DOHH2 (cell line): ENCODE results near the gene RAB7A.

Experiments used
- H3F3A ChIP-seq: fragments of 200-600 bp; sonication (generic), shearing (Covaris generic); 2 replicates; pipeline ENCODE4 v1.6.0; 2016; ENCODE audit warnings: antibody characterized with exemption, mild to moderate bottlenecking; ENCODE audit not compliant: control insufficient read depth, insufficient read depth
- H3K27ac ChIP-seq: fragments of 200-600 bp; sonication (generic); 2 replicates; pipeline ENCODE4 v1.5.1; 2014; ENCODE audit warnings: low read depth, mild to moderate bottlenecking, low read length, moderate library complexity
- H3K27me3 ChIP-seq: fragments of 200-600 bp; sonication (generic); 2 replicates; pipeline ENCODE4 v1.6.1; 2014; ENCODE audit warnings: mild to moderate bottlenecking, low read length, mixed read lengths; ENCODE audit not compliant: control insufficient read depth
- H3K36me3 ChIP-seq: fragments of 200-600 bp; sonication (generic); 2 replicates; pipeline ENCODE4 v1.6.1; 2014; ENCODE audit warnings: mild to moderate bottlenecking, low read length, moderate library complexity, mixed read lengths; ENCODE audit not compliant: control insufficient read depth
- H3K4me1 ChIP-seq: fragments of 200-600 bp; sonication (generic); 2 replicates; pipeline ENCODE4 v1.6.1; 2014; ENCODE audit warnings: mild to moderate bottlenecking, low read length, mixed read lengths; ENCODE audit not compliant: control insufficient read depth
- H3K4me2 ChIP-seq: fragments of 200-600 bp; sonication (generic); 2 replicates; pipeline ENCODE4 v1.6.0; 2014; ENCODE audit warnings: mild to moderate bottlenecking, low read length, moderate library complexity
- H3K4me3 ChIP-seq: fragments of 200-600 bp; sonication (generic); 2 replicates; pipeline ENCODE4 v1.5.1; 2014; ENCODE audit warnings: mild to moderate bottlenecking, low read length, mixed read lengths
- H3K79me2 ChIP-seq: fragments of 200-600 bp; sonication (generic); 2 replicates; pipeline ENCODE4 v1.6.1; 2014; ENCODE audit warnings: mild to moderate bottlenecking, low read length, mixed read lengths; ENCODE audit not compliant: control insufficient read depth
- H3K9me2 ChIP-seq: fragments of 200-600 bp; sonication (generic); replicated peaks from 2 replicates; pipeline ENCODE4 v1.6.1; 2014; ENCODE audit warnings: mild to moderate bottlenecking, low read length, mixed read lengths; ENCODE audit not compliant: control insufficient read depth
- H3K9me3 ChIP-seq: fragments of 200-600 bp; sonication (generic); 2 replicates; pipeline ENCODE4 v1.6.1; 2014; ENCODE audit warnings: antibody characterized with exemption, low read length, mixed read lengths; ENCODE audit not compliant: control insufficient read depth, insufficient read depth
- H4K20me1 ChIP-seq: fragments of 200-600 bp; sonication (generic); 2 replicates; pipeline ENCODE4 v1.6.0; 2014; ENCODE audit warnings: low read depth, mild to moderate bottlenecking, antibody characterized with exemption, low read length, moderate library complexity; ENCODE audit not compliant: control insufficient read depth, insufficient read depth
- CTCF ChIP-seq: fragments of 200-600 bp; sonication (generic); IDR thresholded peaks from one replicate; pipeline ENCODE4 v1.5.1; 2014; ENCODE audit warnings: antibody characterized with exemption, mild to moderate bottlenecking, low read depth, low read length; ENCODE audit not compliant: poor library complexity, severe bottlenecking
- EZH2phosphoT487 ChIP-seq: fragments of 200-600 bp; sonication (generic); IDR thresholded peaks from 2 replicates; pipeline ENCODE4 v1.6.1; 2017; ENCODE audit warnings: borderline replicate concordance, mild to moderate bottlenecking, antibody characterized with exemption, low read length, moderate library complexity, mixed read lengths

RAB7A gene

GRCh38 chr3:128861491-128861890 lies 135.5 kb downstream of the RAB7A start:
- no peaks in the 10 kb centered on the region for H3K9me2 ChIP-seq
- H3K27me3 ChIP-seq, result no peaks in the 10 kb centered on the region
- H3K4me3 ChIP-seq, result no peak overlapping the region
- no peaks in the 10 kb centered on the region for H3F3A ChIP-seq
- no peaks in the 10 kb centered on the region for H3K4me1 ChIP-seq
- TF ChIP-seq CTCF (no peak), EZH2phosphoT487 (no peak)
- H3K9me3 ChIP-seq, result peaks cover 23% of the 10 kb centered on the region
- no peaks in the 10 kb centered on the region for H3K79me2 ChIP-seq
- H3K27ac ChIP-seq, result no peak overlapping the region
- no peaks in the 10 kb centered on the region for H3K36me3 ChIP-seq
- H3K4me2 ChIP-seq, result no peak overlapping the region
- no peaks in the 10 kb centered on the region for H4K20me1 ChIP-seq

- no peak overlapping the region for H3K4me3 ChIP-seq
- no peaks in the 10 kb centered on the region for H3F3A ChIP-seq
- no peaks in the 10 kb centered on the region for H3K79me2 ChIP-seq
- no peak overlapping the region for H3K4me2 ChIP-seq
- H3K27me3 ChIP-seq, result no peaks in the 10 kb centered on the region
- H3K9me2 ChIP-seq, result no peaks in the 10 kb centered on the region
- no peaks in the 10 kb centered on the region for H3K4me1 ChIP-seq
- no peaks in the 10 kb centered on the region for H4K20me1 ChIP-seq
- H3K27ac ChIP-seq, result no peak overlapping the region
- TF ChIP-seq CTCF (peak; percentile 66), EZH2phosphoT487 (no peak)
- no peaks in the 10 kb centered on the region for H3K36me3 ChIP-seq
- peaks cover 17% of the 10 kb centered on the region for H3K9me3 ChIP-seq
These were observed 137.6 kb downstream of the RAB7A start for GRCh38 chr3:128863560-128863959.
